ENCODE results near the gene BAHD1.
"Not testable (repeated sequence)": the region's sequence is repeated elsewhere in the genome, so short reads cannot be mapped to it uniquely, and the experiment has no call there.

Gene BAHD1

DNA sequence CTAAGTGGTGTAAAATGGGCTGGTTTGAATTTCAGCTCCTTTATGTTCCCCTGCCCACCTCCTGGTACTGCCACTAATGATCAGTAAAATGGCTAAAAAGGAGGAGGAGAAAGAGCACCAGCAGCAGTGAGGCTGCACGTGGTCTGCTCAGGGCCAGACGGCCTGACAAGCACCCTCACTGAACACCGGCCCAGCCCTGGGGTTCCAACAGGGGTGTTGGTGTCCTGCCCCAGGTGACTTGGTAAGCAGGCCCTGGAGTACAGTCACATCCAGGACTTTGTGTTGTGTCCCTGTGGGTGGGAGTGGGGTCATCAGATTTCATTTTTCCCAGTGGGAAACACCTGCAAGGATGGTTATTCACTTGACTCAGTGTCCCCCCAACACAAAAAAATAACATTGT lies 5.4 kb downstream of the BAHD1 start:
- no peak for DNase-seq

DNA sequence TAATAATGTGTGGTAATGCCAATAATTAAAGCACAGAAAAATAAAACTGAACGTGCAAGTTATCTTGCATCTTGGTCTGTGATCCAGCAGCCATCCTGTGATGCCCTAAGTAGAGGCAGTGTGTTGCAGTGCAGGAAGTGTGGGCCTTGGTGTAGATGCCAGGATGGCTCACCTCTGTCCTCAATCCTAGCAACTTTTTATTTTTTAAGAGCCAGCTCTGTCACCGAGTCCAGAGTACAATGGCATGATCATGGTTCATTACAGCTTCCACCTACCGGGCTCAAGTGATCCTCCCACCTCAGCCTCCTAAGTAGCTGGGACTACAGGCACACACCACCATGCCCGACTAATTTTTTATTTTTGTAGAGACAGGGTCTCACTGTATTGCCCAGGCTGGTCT lies 7.6 kb downstream of the BAHD1 start:
- no peak for DNase-seq

DNA sequence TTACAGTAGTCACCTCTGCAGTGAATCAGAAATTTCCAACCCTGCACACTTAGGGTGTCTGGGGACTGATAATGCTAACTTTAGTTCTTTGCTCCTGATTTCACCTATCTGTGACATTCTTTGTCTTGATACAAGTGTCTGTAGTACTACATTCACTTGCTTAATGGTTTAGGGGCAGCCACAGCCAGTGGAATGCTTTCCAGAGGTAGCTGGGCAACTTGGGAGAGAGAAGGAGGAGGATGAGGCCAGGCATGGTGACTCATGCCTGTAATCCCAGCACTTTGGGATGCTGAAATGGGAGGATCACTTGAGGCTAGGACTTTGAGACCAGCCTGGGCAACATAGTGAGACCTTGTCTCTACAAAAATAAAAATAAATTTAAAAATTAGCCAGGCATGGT lies 8.5 kb downstream of the BAHD1 start:
- no peak for DNase-seq

- no peak for DNase-seq
Observed at GRCh38 chr15:40450047-40450446, 9.3 kb downstream of the BAHD1 start.

DNA sequence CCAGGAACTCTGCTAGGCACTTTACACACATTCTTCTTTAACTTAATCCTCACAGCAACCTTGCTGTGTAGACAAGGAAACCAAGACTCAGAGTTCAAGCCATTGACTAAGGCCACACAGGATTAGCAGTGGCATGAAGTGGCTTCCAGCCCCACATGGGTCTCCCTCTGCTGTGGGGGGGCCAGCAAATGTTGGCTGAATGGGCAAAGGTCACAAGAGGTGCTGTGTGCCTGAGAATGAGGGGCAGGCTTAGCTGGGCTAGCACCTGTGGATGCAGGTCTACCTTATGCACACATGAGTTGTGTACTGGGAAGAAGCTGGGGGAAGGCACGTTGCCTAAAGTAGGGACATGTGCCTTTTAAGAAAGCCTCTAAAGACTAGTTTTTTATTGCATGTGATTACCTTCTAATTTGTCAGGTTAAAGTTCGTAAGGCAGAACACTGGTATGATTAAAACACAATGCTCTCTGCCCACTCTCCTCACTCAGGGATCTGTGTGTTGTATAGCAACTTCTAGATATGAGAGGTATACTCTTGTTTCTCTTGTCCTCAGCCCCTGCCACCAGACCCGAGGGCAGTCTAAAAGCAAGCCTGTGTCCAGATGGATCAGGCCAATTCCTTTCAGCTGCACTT lies 10.9 kb downstream of the BAHD1 start:
- DNase-seq = no peak

DNA sequence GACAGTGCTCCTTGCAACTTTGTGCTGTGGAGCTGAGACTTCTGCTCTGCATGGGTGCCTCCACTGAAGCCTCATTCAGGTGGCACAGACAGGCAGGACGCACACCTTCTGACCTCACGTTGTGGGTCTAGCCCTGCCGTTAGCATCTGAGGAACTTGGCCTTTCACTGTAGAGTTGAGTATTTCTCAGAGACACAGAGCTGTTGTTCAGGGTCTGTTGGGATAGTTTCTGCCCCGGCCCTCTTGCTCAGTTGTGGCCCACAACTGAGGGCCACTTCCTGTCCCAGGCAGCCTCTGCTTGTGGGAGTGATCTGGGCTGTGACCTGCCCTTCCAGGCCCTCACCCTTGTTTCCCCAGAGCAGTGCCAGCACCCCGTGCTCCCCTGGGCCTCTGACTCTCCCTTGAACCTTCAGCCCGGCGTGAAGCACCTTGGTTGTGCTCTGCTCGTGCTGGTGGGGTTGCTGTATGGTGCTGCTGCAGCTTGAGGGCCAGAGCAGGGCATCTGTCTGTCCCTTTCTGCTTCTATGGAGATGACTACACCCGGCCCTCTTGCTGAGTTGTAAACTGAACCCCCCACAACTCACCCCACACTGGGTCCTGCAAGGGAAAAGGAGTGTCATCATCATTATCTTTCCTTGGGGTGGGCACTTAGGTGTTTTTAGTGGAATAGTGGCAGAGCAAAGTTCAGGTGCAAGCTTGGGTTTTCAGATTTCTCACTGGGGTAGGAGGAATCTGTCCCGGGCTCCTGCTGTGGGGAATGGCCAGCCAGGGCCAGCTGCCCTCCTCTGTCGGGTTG lies 11.7 kb downstream of the BAHD1 start:
- no peak for DNase-seq

DNA sequence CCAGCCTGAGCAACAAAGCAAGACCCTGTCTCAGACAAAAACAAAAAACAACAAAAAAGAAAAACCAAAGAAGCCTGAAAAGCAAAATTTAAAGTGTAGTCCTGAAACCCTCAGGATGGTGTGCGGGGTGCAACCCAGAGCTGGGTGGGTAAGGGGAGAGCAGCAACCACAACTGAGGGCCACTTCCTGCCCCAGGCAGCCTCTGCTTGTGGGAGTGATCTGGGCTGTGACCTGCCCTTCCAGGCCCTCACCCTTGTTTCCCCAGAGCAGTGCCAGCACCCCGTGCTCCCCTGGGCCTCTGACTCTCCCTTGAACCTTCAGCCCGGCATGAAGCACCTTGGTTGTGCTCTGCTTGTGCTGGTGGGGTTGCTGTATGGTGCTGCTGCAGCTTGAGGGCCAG lies 13.2 kb downstream of the BAHD1 start:
- DNase-seq = not testable (repeated sequence)

GRCh38 chr15:40454904-40455391 lies 14.2 kb downstream of the BAHD1 start:
- DNase-seq = no peak

GRCh38 chr15:40456299-40456712 lies 15.6 kb downstream of the BAHD1 start:
- DNase-seq = no peak

DNA sequence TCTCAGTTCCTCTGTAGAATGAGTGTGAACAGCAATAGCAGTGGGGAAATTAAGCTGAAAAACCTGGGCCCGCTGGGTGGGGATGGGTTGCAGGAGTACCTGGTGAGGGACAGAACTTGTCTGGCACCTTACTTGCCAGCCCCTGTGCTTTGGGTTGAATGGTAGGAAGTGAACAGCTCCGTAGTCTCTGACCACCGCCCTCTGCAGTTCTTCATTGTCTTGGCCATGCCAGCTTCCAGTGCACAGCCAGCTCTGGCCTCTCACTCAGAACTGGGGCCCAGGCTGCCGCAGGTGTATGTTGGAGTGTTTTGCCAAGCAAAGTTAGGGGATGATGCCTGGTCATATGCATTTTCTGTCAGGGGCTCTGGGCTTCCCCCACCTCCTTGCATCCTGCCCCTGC lies 16.0 kb downstream of the BAHD1 start:
- no peak for DNase-seq

DNA sequence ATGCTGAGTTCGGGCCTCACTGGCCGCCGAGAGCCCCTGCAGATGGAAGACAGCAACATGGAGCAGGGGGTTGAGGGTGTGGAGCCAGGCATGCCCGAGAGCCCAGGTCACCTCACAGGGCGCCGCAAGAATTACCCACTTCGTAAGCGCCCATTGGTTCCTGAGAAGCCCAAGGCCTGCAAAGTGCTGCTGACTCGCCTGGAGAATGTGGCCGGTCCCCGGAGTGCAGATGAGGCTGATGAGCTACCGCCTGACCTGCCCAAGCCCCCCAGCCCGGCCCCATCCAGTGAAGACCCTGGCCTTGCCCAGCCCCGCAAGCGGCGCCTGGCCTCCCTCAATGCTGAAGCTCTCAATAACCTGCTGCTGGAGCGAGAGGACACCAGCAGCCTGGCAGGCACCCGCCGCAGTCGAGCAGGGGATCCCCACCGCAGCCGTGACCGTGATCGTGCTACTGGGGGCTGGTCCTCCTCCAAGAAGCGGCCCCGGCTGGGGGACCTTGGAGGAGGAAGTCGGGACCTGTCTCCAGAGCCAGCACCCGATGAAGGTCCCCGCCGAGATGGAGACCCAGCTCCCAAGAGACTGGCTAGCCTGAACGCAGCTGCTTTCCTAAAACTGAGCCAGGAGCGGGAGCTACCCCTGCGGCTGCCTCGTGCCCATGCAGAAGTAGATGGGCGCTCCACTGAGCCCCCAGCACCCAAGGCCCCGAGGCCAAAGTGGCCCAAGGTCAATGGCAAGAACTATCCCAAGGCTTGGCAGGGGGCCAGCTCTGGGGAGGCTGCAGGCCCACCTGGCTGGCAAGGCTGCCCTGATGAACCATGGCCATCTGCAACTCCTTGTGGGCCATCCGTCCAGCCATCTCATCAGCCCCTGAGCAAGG lies 18.0 kb downstream of the BAHD1 start:
- no peak for DNase-seq

DNA sequence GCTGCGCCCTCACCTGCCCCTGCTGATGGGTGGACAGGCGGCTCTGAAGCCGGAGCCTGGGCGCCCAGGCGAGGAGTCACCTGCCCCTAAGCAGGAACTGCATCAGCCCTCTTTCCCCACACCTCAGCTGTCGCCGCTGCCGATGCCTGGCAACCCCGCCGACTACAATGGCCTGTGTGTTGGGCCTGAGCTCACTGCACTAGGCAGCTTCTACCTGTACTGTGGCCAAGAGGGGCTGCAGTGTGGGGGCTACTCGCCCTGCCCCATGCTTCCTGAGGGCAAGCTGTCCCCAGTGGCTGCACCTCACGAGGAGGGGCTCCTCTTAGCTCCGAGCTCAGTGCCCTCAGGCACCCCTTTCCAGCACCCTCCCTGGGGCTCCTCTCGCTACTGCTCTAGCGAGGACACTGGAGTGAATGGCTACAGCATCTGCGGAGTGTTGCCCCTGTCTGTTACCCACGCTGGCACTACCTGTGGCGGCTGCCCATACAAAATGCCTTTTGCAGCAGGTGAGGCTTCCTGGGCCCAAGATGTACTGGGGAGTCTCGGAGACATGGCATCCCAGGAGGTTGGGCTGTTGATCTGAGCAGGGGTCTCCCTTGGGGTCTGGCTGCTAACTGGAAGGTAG lies 18.8 kb downstream of the BAHD1 start:
- no peak for DNase-seq

GRCh38 chr15:40460404-40460803 lies 19.7 kb downstream of the BAHD1 start:
- no peak for DNase-seq

DNA sequence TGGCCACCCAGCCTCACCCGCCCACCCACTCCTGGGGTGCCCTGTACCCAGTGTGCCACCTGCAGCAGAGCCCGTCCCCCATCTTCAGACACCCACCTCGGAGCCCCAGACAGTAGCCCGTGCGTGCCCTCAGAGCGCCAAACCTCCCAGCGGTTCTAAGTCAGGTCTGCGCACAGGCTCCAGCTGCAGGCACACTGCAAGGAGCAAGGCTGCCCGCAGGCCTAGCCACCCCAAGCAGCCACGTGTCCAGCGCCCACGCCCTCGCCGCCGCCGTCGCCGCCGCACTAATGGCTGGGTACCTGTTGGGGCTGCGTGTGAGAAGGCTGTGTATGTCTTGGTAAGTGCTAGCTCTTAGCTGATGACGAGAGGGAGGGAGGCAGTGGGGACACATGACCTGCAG lies 21.2 kb downstream of the BAHD1 start:
- no peak for DNase-seq

- DNase-seq = no peak
Observed at GRCh38 chr15:40463279-40463678, 22.5 kb downstream of the BAHD1 start.

- no peak for DNase-seq
Observed at GRCh38 chr15:40463886-40464545, 23.3 kb downstream of the BAHD1 start.

- no peak for DNase-seq
Observed at GRCh38 chr15:40464595-40465185, 23.9 kb downstream of the BAHD1 start.

DNA sequence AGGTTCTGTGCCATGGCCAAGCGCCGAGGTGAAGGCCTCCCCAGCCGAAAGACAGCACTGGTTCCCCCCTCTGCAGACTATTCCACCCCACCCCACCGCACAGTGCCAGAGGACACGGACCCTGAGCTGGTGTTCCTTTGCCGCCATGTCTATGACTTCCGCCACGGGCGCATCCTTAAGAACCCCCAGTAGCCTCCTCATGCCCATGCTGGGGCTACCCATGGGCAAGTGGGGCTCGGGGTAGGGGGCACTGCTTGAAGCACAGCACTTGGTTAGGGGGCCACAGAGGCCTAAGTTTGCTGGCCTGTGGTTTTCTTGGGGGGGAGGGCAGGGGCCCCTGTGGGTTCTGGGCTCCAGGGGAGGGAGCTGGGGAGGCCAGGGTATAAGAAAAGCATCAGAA lies 25.2 kb downstream of the BAHD1 start:
- no peak for DNase-seq

GRCh38 chr15:40466426-40467260 lies 25.9 kb downstream of the BAHD1 start:
- DNase-seq = no peak

GRCh38 chr15:40467261-40467615 lies 26.5 kb downstream of the BAHD1 start:
- no peak for DNase-seq

DNA sequence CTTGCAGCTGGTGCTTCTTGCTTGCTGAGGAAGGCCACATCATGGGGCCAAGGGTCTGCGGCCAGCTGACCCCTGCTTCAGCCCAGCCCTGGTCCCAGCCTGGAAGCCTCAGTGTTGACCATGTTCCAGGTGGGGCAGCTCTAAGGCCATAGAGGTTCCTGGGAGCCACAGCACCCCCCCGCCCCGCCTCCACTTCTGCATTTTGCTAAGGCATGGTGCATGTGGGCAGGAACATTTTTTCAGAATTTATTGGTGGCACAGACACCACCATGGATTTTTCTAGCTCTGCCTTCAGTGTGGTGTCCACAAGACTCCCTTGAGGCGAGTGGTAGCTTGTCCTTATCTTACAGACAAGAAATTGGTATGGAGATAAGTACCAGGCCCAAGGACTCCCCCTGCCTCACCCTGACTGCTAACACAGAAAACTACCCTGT lies 28.2 kb downstream of the BAHD1 start:
- no peak for DNase-seq
